ENCODE results near the gene MAP3K21. TPM values are rescaled to one million over a fixed set of nuclear protein-coding genes. Genes with fewer than 3 reads are reported as not detected.

Gene MAP3K21
- total RNA-seq, 4 donors from 2014 or later: 6.4 to 12.4 (median 9.0) TPM

- H3K4me1 ChIP-seq: peaks cover 12 to 18% of the 10 kb centered on the region in 2 donors
- no peak for TF ChIP-seq POLR2A (IDR thresholded peaks at IDR 0.05)
- TF ChIP-seq CTCF (IDR thresholded peaks at IDR 0.05): no peak
- no peak for DNase-seq
- no peak overlapping the region for H3K4me3 ChIP-seq (replicated peaks in 1 of 3)
- no peaks in the 10 kb centered on the region for H3K9me3 ChIP-seq
- no peak overlapping the region for H3K27ac ChIP-seq
- no peaks in the 10 kb centered on the region for H3K36me3 ChIP-seq
- intact Hi-C loops (cut with DNase I): no loop called here
- WGBS, 2 donors: 66 to 67% methylated on average over 6 of the region's 6 CpGs
- no peaks in the 10 kb centered on the region for H3K27me3 ChIP-seq
Observed at GRCh38 chr1:233367057-233367803, 39.7 kb downstream of the MAP3K21 start.

GRCh38 chr1:233368106-233368788 is 40.7 kb downstream of the MAP3K21 start:
- Histone ChIP-seq H3K4me1 (peaks cover 12 to 18% of the 10 kb centered on the region in 2 donors), H3K27me3 (no peaks in the 10 kb centered on the region), H3K36me3 (no peaks in the 10 kb centered on the region), H3K4me3 (replicated peaks in 1 of 3) (no peak overlapping the region), H3K9me3 (no peaks in the 10 kb centered on the region), H3K27ac (peak overlapping the region in 1 of 3 donors; percentile 41)
- TF ChIP-seq POLR2A (IDR thresholded peaks at IDR 0.05): no peak
- TF ChIP-seq CTCF (IDR thresholded peaks at IDR 0.05): no peak
- DNase-seq: peak; percentile 11 to 46
- intact Hi-C loops (cut with DNase I): no loop called here
- 64 to 70% methylated on average over 3 of the region's 3 CpGs for WGBS, 2 donors

- intact Hi-C loops (cut with DNase I): no loop called here
- peak; percentile 46 to 67 for DNase-seq
- TF ChIP-seq CTCF (IDR thresholded peaks at IDR 0.05): no peak
- no peak for TF ChIP-seq POLR2A (IDR thresholded peaks at IDR 0.05)
- no peaks in the 10 kb centered on the region for H3K27me3 ChIP-seq
- no peaks in the 10 kb centered on the region for H3K9me3 ChIP-seq
- 63 to 77% methylated on average over 1 of the region's 1 CpG for WGBS, 2 donors
- no peaks in the 10 kb centered on the region for H3K36me3 ChIP-seq
- H3K4me1 ChIP-seq: peaks cover 12 to 18% of the 10 kb centered on the region in 2 donors
- no peak overlapping the region for H3K27ac ChIP-seq
- no peak overlapping the region for H3K4me3 ChIP-seq (replicated peaks in 1 of 3)
Observed at GRCh38 chr1:233368789-233369130, 41.2 kb downstream of the MAP3K21 start.

- WGBS, 2 donors: 86 to 91% methylated on average over 12 of the region's 12 CpGs
- peaks cover 9 to 12% of the 10 kb centered on the region in 2 donors for H3K4me1 ChIP-seq
- H3K27ac ChIP-seq: no peak overlapping the region
- intact Hi-C loops (cut with DNase I): no loop called here
- no peak overlapping the region for H3K4me3 ChIP-seq (replicated peaks in 1 of 3)
- no peaks in the 10 kb centered on the region for H3K9me3 ChIP-seq
- no peaks in the 10 kb centered on the region for H3K27me3 ChIP-seq
- H3K36me3 ChIP-seq: no peaks in the 10 kb centered on the region
- TF ChIP-seq CTCF (IDR thresholded peaks at IDR 0.05) (no peak), POLR2A (IDR thresholded peaks at IDR 0.05) (no peak)
- no peak for DNase-seq
Observed at GRCh38 chr1:233372218-233373120, 44.9 kb downstream of the MAP3K21 start.

Measured in thyroid gland (tissue), 4 donors.